Measurements from ENCODE around the gene FXYD7. TPM values are rescaled to one million over a fixed set of nuclear protein-coding genes. Genes with fewer than 3 reads are reported as not detected.

FXYD7 gene
- total and polyA plus RNA-seq, 2 donors (not counting 1 experiment from before 2014, with no cell fraction given), result not detected

DNA sequence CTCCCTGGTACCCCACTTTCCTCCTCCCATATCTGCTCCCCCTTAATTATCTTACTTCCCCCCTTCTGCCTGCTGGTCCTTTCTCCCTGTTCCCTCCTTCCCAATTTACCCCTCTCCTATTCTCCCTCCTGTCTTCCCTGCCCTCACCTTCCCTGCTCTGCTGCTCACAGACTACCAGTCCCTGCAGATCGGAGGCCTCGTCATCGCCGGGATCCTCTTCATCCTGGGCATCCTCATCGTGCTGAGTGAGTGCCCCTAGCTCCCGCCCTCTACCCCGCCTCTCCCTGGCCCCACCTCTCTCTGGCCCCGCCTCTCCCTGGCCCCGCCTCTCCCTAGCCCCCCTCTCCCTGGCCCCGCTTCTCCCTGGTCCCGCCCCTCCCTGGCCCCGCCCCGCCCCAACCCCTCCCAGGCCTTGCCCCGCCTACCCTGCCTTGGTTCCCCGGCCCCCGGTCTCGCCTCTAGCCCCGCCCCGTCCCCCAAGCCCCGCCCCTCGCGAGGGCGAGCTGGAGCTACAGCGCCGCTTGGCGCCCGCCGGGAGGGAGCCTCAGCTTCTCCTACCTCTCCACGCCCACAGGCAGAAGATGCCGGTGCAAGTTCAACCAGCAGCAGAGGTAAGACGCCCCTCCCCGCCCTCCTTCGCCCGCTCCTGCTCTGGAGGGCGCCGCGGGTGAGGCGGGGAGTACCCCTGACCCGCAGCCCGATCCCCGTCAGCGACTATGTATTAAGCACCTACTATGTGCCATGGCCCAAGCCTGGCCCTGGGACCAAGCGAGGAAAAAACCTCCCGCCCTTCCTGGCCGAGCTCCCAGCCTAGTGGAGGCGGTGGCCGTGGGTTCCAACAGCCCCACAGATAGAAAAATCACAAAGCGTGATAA, 1.9 kb upstream of the FXYD7 start:
- TF ChIP-seq EZH2 (IDR thresholded peaks at IDR 0.05; ENCODE audit: low read length, missing control alignments), result no peak
- TF ChIP-seq, protein P1, sequence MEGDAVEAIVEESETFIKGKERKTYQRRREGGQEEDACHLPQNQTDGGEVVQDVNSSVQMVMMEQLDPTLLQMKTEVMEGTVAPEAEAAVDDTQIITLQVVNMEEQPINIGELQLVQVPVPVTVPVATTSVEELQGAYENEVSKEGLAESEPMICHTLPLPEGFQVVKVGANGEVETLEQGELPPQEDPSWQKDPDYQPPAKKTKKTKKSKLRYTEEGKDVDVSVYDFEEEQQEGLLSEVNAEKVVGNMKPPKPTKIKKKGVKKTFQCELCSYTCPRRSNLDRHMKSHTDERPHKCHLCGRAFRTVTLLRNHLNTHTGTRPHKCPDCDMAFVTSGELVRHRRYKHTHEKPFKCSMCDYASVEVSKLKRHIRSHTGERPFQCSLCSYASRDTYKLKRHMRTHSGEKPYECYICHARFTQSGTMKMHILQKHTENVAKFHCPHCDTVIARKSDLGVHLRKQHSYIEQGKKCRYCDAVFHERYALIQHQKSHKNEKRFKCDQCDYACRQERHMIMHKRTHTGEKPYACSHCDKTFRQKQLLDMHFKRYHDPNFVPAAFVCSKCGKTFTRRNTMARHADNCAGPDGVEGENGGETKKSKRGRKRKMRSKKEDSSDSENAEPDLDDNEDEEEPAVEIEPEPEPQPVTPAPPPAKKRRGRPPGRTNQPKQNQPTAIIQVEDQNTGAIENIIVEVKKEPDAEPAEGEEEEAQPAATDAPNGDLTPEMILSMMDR (conservative IDR thresholded peaks at IDR 0.05 in 1 of 2, IDR thresholded peaks at IDR 0.05 in 1 of 2; ENCODE audit: low read depth in 1 of 2, low read length in 2 of 2), result peak; percentile 29 to 42
- Histone ChIP-seq H3K36me3 (ENCODE audit: control insufficient read depth, insufficient read depth, low read length) (no peaks in the 10 kb centered on the region), H3K79me2 (ENCODE audit: control insufficient read depth, insufficient read depth, low read length) (no peaks in the 10 kb centered on the region), H2AFZ (ENCODE audit: low read length) (peak overlapping the region; percentile 28), H3K9me3 (ENCODE audit: control insufficient read depth, insufficient read depth, low read depth, low read length) (no peaks in the 10 kb centered on the region), H3K27me3 (ENCODE audit: control insufficient read depth, insufficient read depth, low read length) (peaks cover 2% of the 10 kb centered on the region), H3K4me3 (replicated peaks in 1 of 4; ENCODE audit: control extremely low read depth in 1 of 4, insufficient read depth in 1 of 4, low read depth in 3 of 4, low read length in 4 of 4) (peak overlapping the region in 1 of 4 experiments; percentile 32), H3K9ac (ENCODE audit: insufficient read depth, low read length) (peak overlapping the region; percentile 10), H4K20me1 (ENCODE audit: control insufficient read depth, extremely low read depth, insufficient read depth, low read length) (no peaks in the 10 kb centered on the region), H3K27ac (ENCODE audit: insufficient read depth, low read length) (no peak overlapping the region), H3K4me2 (ENCODE audit: extremely low read depth, insufficient read depth, low read length) (peak overlapping the region; percentile 69), H3K4me1 (ENCODE audit: control insufficient read depth, extremely low read depth, insufficient read depth, low read length) (peaks cover 28% of the 10 kb centered on the region)
- DNase-seq (ENCODE audit: low read depth in 2 of 2), result peak; percentile 77 to 85

DNA sequence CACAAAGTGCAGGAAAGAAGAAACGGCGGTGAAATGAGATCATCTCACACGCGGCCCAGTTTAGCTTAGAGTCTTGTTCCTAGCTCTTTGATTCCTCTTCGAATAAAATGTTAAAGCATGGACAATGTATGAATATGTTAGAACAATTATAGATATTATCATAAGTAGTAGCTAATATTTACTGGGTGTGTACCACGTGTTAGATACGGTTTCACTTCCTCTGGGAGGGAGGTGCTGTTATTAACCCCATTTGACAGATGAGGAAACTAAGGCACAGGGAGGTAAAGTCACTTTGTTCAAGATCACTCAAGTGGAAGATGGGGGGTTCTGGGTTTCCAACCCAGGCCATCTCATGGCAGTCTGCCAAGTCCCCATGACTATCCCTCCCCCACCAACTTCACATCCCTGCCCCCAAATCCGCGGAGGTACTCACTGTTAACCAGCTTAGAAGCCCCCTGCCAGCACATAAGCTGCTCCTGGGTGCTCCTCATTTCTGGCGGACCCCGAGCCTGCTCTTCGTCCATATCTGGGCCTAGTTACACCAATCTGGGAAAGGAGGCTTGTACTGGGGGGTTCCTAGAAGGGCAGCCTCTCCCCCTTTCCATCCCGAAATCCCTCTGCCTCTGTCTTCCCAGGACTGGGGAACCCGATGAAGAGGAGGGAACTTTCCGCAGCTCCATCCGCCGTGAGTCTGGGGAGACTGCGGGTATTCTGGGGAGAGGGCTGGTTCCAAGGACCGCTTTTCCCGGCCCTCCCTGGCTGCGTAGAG, 1.0 kb upstream of the FXYD7 start:
- DNase-seq (ENCODE audit: low read depth in 2 of 2), result peak in 1 of 2 donors; percentile 22
- Histone ChIP-seq H2AFZ (ENCODE audit: low read length) (no peak overlapping the region), H4K20me1 (ENCODE audit: control insufficient read depth, extremely low read depth, insufficient read depth, low read length) (no peaks in the 10 kb centered on the region), H3K79me2 (ENCODE audit: control insufficient read depth, insufficient read depth, low read length) (no peaks in the 10 kb centered on the region), H3K27me3 (ENCODE audit: control insufficient read depth, insufficient read depth, low read length) (no peaks in the 10 kb centered on the region), H3K4me3 (replicated peaks in 1 of 4; ENCODE audit: control extremely low read depth in 1 of 4, insufficient read depth in 1 of 4, low read depth in 3 of 4, low read length in 4 of 4) (no peak overlapping the region), H3K36me3 (ENCODE audit: control insufficient read depth, insufficient read depth, low read length) (no peaks in the 10 kb centered on the region), H3K27ac (ENCODE audit: insufficient read depth, low read length) (no peak overlapping the region), H3K9me3 (ENCODE audit: control insufficient read depth, insufficient read depth, low read depth, low read length) (no peaks in the 10 kb centered on the region), H3K4me1 (ENCODE audit: control insufficient read depth, extremely low read depth, insufficient read depth, low read length) (peaks cover 28% of the 10 kb centered on the region), H3K9ac (ENCODE audit: insufficient read depth, low read length) (no peak overlapping the region), H3K4me2 (ENCODE audit: extremely low read depth, insufficient read depth, low read length) (no peak overlapping the region)
- TF ChIP-seq, protein P1 (conservative IDR thresholded peaks at IDR 0.05 in 1 of 2, IDR thresholded peaks at IDR 0.05 in 1 of 2; ENCODE audit: low read depth in 1 of 2, low read length in 2 of 2), result no peak
- TF ChIP-seq EZH2 (IDR thresholded peaks at IDR 0.05; ENCODE audit: low read length, missing control alignments), result no peak

DNA sequence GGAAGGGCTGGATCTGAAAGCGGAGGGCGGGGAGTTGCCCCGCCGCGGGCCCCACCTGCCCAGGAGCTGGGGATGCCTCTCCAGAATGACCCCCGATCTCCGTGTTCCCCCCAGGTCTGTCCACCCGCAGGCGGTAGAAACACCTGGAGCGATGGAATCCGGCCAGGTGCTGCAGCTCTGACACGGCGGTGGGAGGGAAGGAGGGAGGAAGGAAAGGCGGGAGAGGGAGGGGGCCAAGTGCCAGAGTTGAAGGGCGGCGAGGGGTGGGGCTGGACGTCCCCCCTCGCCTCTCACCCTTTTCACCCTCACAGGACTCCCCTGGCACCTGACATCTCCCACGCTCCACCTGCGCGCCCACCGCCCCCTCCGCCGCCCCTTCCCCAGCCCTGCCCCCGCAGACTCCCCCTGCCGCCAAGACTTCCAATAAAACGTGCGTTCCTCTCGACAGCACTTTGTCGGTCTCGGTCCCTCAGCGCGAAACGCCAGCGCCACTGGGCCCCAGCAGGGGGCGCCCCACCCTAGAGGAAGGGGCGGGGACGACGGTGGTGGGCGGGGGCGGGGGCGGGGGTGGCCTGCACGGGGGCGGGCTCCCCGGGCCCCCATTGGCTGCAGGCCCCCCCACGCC, 337 bp upstream of the FXYD7 start:
- Histone ChIP-seq H2AFZ (ENCODE audit: low read length) (no peak overlapping the region), H3K27ac (ENCODE audit: insufficient read depth, low read length) (no peak overlapping the region), H3K4me1 (ENCODE audit: control insufficient read depth, extremely low read depth, insufficient read depth, low read length) (peaks cover 28% of the 10 kb centered on the region), H3K36me3 (ENCODE audit: control insufficient read depth, insufficient read depth, low read length) (no peaks in the 10 kb centered on the region), H3K9me3 (ENCODE audit: control insufficient read depth, insufficient read depth, low read depth, low read length) (no peaks in the 10 kb centered on the region), H3K9ac (ENCODE audit: insufficient read depth, low read length) (no peak overlapping the region), H3K79me2 (ENCODE audit: control insufficient read depth, insufficient read depth, low read length) (no peaks in the 10 kb centered on the region), H3K4me3 (replicated peaks in 1 of 4; ENCODE audit: control extremely low read depth in 1 of 4, insufficient read depth in 1 of 4, low read depth in 3 of 4, low read length in 4 of 4) (no peak overlapping the region), H4K20me1 (ENCODE audit: control insufficient read depth, extremely low read depth, insufficient read depth, low read length) (no peaks in the 10 kb centered on the region), H3K4me2 (ENCODE audit: extremely low read depth, insufficient read depth, low read length) (no peak overlapping the region), H3K27me3 (ENCODE audit: control insufficient read depth, insufficient read depth, low read length) (no peaks in the 10 kb centered on the region)
- peak in 1 of 2 donors; percentile 29 for DNase-seq (ENCODE audit: low read depth in 2 of 2)
- TF ChIP-seq EZH2 (IDR thresholded peaks at IDR 0.05; ENCODE audit: low read length, missing control alignments), result no peak
- TF ChIP-seq, protein P1 (conservative IDR thresholded peaks at IDR 0.05 in 1 of 2, IDR thresholded peaks at IDR 0.05 in 1 of 2; ENCODE audit: low read depth in 1 of 2, low read length in 2 of 2), result peak; percentile 31 to 47

All from fibroblast of lung (primary cell).